Measurements from ENCODE around the gene CD44.

GRCh38 chr11:35150454-35150853 lies 11.5 kb downstream of the CD44 start:
- TF ChIP-seq CTCF (conservative IDR thresholded peaks at IDR 0.05 in 1 of 2, IDR thresholded peaks at IDR 0.05 in 1 of 2; ENCODE audit: extremely low read depth in 1 of 2, insufficient read depth in 1 of 2, low read depth in 1 of 2, low read length in 2 of 2) = no peak
- no peak for TF ChIP-seq EZH2 (IDR thresholded peaks at IDR 0.05; ENCODE audit: borderline replicate concordance, low read length)
